Measurements from ENCODE around the gene APP. TPM values are rescaled to one million over a fixed set of nuclear protein-coding genes. Genes with fewer than 3 reads are reported as not detected.
"Not testable (repeated sequence)": the region's sequence is repeated elsewhere in the genome, so short reads cannot be mapped to it uniquely, and the experiment has no call there.

APP gene
- total RNA-seq, 2 donors from 2014 or later = 506 to 721 TPM

DNA sequence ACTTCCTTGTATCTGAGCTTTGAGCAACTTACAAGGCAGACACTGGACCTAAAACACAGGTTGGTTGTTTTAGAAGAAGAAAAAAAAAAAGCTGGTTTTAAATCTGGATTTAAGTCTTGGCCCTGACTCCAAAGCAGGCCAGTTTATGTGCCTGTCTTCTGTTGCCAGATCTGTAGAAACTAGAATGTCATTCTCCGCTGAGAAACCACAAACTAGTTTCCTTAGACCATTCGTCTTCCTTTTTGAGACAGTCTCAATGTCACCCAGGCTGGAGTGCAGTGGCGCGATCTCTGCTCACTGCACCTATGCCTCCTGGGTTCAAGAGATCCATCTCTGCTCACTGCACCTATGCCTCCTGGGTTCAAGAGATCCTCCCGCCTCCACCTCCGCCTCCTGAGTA is 33.9 kb downstream of the APP start:
- no peak overlapping the region for H3K9ac ChIP-seq (ENCODE audit: low read depth in 2 of 2, low read length in 2 of 2)
- DNase-seq = no peak
- H3K4me3 ChIP-seq = no peak overlapping the region
- no peaks in the 10 kb centered on the region for H3K9me3 ChIP-seq
- H3K27me3 ChIP-seq = no peaks in the 10 kb centered on the region
- peaks cover 3% of the 10 kb centered on the region for H3K4me1 ChIP-seq
- H3K27ac ChIP-seq = no peak overlapping the region
- no peaks in the 10 kb centered on the region for H3K36me3 ChIP-seq
- TF ChIP-seq, protein P1, sequence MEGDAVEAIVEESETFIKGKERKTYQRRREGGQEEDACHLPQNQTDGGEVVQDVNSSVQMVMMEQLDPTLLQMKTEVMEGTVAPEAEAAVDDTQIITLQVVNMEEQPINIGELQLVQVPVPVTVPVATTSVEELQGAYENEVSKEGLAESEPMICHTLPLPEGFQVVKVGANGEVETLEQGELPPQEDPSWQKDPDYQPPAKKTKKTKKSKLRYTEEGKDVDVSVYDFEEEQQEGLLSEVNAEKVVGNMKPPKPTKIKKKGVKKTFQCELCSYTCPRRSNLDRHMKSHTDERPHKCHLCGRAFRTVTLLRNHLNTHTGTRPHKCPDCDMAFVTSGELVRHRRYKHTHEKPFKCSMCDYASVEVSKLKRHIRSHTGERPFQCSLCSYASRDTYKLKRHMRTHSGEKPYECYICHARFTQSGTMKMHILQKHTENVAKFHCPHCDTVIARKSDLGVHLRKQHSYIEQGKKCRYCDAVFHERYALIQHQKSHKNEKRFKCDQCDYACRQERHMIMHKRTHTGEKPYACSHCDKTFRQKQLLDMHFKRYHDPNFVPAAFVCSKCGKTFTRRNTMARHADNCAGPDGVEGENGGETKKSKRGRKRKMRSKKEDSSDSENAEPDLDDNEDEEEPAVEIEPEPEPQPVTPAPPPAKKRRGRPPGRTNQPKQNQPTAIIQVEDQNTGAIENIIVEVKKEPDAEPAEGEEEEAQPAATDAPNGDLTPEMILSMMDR (IDR thresholded peaks at IDR 0.05) = no peak
- intact Hi-C loops (cut with DNase I) = no loop called here

DNA sequence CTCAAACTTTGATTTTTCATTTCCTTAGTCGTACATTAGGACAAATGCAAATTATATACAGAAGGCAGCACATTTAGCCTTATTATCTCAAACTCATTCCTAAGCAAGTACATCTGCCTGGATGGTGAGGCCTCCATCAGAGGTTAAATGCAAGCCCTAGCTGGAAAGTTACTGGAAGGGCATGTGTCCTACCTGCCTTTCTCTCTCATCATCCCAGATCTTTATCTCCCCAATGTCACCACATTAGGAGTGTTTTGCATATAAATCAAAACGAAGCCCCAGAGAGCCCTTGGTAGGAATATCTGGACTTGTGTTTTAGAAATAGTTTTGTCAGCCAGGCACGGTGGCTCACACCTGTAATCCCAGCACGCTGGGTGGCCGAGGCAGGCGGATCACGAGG is 35.0 kb downstream of the APP start:
- H3K9me3 ChIP-seq = no peaks in the 10 kb centered on the region
- H3K27ac ChIP-seq = no peak overlapping the region
- H3K9ac ChIP-seq (ENCODE audit: low read depth in 2 of 2, low read length in 2 of 2) = no peak overlapping the region
- H3K4me1 ChIP-seq = peaks cover 3% of the 10 kb centered on the region
- DNase-seq = no peak
- TF ChIP-seq, protein P1 (IDR thresholded peaks at IDR 0.05) = no peak
- intact Hi-C loops (cut with DNase I) = no loop called here
- H3K27me3 ChIP-seq = no peaks in the 10 kb centered on the region
- no peak overlapping the region for H3K4me3 ChIP-seq
- no peaks in the 10 kb centered on the region for H3K36me3 ChIP-seq

DNA sequence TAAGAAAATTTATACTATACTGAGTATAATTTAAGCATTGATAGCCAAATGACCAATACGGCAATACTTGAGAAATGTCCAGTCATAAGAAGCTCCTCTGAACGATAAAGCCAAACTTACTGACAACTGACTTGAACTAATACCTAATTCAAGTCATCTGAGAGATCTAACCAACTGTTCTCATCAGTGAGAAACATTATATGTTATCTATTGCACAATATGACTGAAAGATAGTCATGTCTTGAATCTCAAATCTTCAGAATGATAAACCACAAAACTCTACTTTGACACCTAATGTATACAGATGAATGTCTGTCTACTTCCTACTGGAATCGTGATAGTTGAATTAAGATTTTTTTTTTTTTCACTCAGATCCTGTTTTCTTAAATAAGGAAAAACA is 39.0 kb downstream of the APP start:
- H3K4me1 ChIP-seq = peaks cover 4% of the 10 kb centered on the region
- TF ChIP-seq, protein P1 (IDR thresholded peaks at IDR 0.05) = no peak
- H3K36me3 ChIP-seq = no peaks in the 10 kb centered on the region
- no peaks in the 10 kb centered on the region for H3K27me3 ChIP-seq
- H3K27ac ChIP-seq = no peak overlapping the region
- no peak overlapping the region for H3K9ac ChIP-seq (ENCODE audit: low read depth in 2 of 2, low read length in 2 of 2)
- intact Hi-C loops (cut with DNase I) = no loop called here
- H3K9me3 ChIP-seq = no peaks in the 10 kb centered on the region
- DNase-seq = no peak
- no peak overlapping the region for H3K4me3 ChIP-seq

DNA sequence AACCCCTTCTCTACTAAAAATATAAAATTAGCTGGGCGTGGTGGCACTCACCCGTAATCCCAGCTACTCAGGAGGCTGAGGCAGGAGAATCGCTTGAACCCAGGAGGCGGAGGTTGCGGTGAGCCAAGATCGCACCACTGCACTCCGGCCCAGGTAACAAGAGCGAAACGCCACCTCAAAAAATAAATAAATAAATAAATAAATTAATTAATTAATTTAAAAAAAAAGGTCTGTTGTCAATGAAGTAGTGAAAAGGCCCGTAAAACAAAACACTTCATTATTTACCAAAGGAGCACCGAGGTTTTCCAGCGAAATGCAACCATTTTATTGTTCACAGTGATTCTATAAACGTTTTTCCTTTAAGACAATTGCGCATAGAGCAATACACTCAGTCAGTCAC is 39.5 kb downstream of the APP start:
- H3K4me3 ChIP-seq; H3K36me3 ChIP-seq; intact Hi-C loops (cut with DNase I); H3K9ac ChIP-seq (ENCODE audit: low read depth in 2 of 2, low read length in 2 of 2); H3K27ac ChIP-seq; DNase-seq; H3K4me1 ChIP-seq; H3K27me3 ChIP-seq; H3K9me3 ChIP-seq: not testable (repeated sequence)

DNA sequence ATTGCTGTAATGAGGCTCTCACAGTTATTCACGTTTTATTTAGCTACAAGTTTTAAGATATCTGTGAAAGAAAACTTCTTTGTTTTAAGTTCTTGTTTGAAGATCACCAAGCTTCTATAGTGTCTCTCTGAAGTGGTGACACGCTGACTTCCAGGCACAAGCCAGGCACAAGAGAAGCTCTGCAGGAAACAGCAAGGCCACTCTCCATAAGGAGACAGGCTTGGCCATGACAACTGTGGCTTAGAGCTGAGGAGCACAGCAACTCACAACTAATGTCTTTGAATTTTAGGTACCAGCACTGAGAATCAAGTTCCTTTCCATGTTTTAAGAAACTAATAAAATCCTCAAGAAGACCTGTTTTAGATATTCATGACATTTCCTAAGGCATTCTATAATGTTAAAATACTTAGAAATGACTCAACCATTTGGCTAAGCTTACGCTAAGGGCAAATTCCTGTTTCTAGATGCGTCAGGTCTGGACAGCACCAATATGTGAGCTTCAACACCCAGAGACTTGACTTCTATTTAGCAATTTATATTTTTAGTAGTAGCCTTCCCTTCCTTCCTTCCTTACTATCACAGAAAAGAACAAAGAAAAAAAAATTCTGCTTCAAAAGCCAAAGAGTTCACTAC is 40.2 kb downstream of the APP start:
- H3K27ac ChIP-seq = no peak overlapping the region
- H3K4me3 ChIP-seq = no peak overlapping the region
- TF ChIP-seq, protein P1 (IDR thresholded peaks at IDR 0.05) = no peak
- H3K27me3 ChIP-seq = no peaks in the 10 kb centered on the region
- H3K9ac ChIP-seq (ENCODE audit: low read depth in 2 of 2, low read length in 2 of 2) = no peak overlapping the region
- no peak for DNase-seq
- no peaks in the 10 kb centered on the region for H3K36me3 ChIP-seq
- H3K9me3 ChIP-seq = no peaks in the 10 kb centered on the region
- peaks cover 4% of the 10 kb centered on the region for H3K4me1 ChIP-seq
- intact Hi-C loops (cut with DNase I) = no loop called here

DNA sequence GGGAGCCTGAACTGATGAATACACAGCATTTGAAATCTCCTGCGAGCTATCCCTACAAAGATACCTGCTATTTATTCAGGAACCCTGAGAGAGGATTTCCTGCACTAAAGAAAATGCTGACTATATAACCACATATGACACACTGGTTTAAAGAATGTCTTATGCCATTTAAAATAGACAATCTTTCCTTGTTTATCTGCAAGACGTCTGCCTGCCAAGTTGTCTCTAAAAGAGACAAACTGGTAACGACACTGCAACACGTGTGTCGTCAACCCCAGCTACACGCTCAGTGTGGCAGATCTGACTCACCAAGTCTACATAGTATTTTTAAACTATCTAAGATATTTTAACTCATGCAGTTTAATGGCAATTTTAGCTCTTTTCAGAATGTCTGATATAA is 42.7 kb downstream of the APP start:
- H3K4me1 ChIP-seq = peaks cover 4% of the 10 kb centered on the region
- DNase-seq = no peak
- H3K36me3 ChIP-seq = no peaks in the 10 kb centered on the region
- intact Hi-C loops (cut with DNase I) = no loop called here
- H3K9me3 ChIP-seq = no peaks in the 10 kb centered on the region
- H3K9ac ChIP-seq (ENCODE audit: low read depth in 2 of 2, low read length in 2 of 2) = peak overlapping the region in 1 of 2 donors; percentile 9
- H3K27me3 ChIP-seq = no peaks in the 10 kb centered on the region
- TF ChIP-seq, protein P1 (IDR thresholded peaks at IDR 0.05) = no peak
- no peak overlapping the region for H3K27ac ChIP-seq
- H3K4me3 ChIP-seq = no peak overlapping the region

Data from colonic mucosa (tissue), 4 donors.